Ovary (tissue), 9 donors: ENCODE results near the gene ANO10. TPM values are rescaled to one million over a fixed set of nuclear protein-coding genes. Genes with fewer than 3 reads are reported as not detected.
"Not testable (repeated sequence)": the region's sequence is repeated elsewhere in the genome, so short reads cannot be mapped to it uniquely, and the experiment has no call there.

ENCODE experiments used
- DNase-seq, 5 donors: peaks; one replicate each; pipeline ENCODE4 v3.0.0-alpha.2; 2019 to 2020
- H3K27ac ChIP-seq, 2 donors: fragments of 200-600 bp; one replicate each; pipeline versions ENCODE4 v1.5.1 to v1.8.0; 2019 to 2022
- H3K27me3 ChIP-seq: fragments of 200-600 bp; one replicate; pipeline ENCODE4 v1.8.0; 2022
- H3K36me3 ChIP-seq: fragments of 200-600 bp; sonication (generic); one replicate; pipeline ENCODE4 v1.5.1; 2019
- H3K4me1 ChIP-seq: one replicate; pipeline ENCODE4 v1.8.1; 2013; ENCODE audit warnings: mild to moderate bottlenecking, moderate library complexity; ENCODE audit not compliant: insufficient read depth
- H3K4me3 ChIP-seq: fragments of 200-600 bp; sonication (generic); one replicate; pipeline ENCODE4 v1.5.1; 2017
- H3K9me3 ChIP-seq, 2 donors: fragments of 200-600 bp in 1 of 2; sonication (generic) in 1 of 2; one replicate each; pipeline versions ENCODE4 v1.5.1 to v1.8.1; 2013 to 2019; ENCODE audit warnings: mild to moderate bottlenecking in 1 of 2, moderate library complexity in 1 of 2
- CTCF ChIP-seq, 3 donors: fragments of 450-650 bp in 2 of 3; fragments of 200-600 bp in 1 of 3; IDR thresholded peaks; one replicate each; pipeline versions ENCODE4 v1.5.1 to v1.8.0; 2016 to 2022; ENCODE audit warnings: antibody characterized with exemption in 3 of 3, mild to moderate bottlenecking in 1 of 3
- EP300 ChIP-seq: sonication (generic); formaldehyde crosslinking; IDR thresholded peaks from one replicate; pipeline ENCODE4 v1.6.1; 2017; ENCODE audit warnings: antibody characterized with exemption
- POLR2A ChIP-seq: fragments of 450-650 bp; IDR thresholded peaks from one replicate; pipeline ENCODE4 v1.6.1; 2017; ENCODE audit warnings: antibody characterized with exemption, mild to moderate bottlenecking, moderate library complexity
- WGBS, 3 donors: extraction: QIAGEN DNeasy Blood & Tissue Kit in 1 of 3; methylation state at CpG; one replicate each; pipeline versions ENCODE4 v1.1.5 to v1.1.7; 2013 to 2017; 5-methylcytosine and 5-hydroxymethylcytosine counted together
- intact Hi-C, 4 donors: fragments of 100-400 bp; cut with DNase I; formaldehyde crosslinking; loops; one replicate each; pipeline versions ENCODE4 v1.11.0 to v1.15.1; 2022 to 2023
- polyA plus RNA-seq, 2 donors: library from polyadenylated mRNA; stranded (reverse); fragments of 200-250 nt in 1 of 2; fragments of 350-450 nt in 1 of 2; fragmentation: Illumina TruSeq in 1 of 2; extraction: RNeasy Lipid Tissue Mini Kit (QIAGEN cat#74804) in 1 of 2; gene quantifications; one replicate each; pipeline ENCODE4 v1.2.3, GENCODE V29; 2013 to 2014
- total RNA-seq, 7 donors: library from RNA; depleted of rRNA in 2 of 7; stranded (reverse); fragments of >200 nt in 2 of 7; fragmentation: NEBNext Ultra II Directional in 3 of 7; extraction: Animal tissue kit (Norgen Biotek cat#: 25700) in 3 of 7; gene quantifications; one replicate each; pipeline versions ENCODE4 v1.1.0 to v1.2.4, GENCODE V29; 2016 to 2023
- donor health status: DM: no; HTN: no; CAD: no; lungs with moderate emphysema.
- donor health status: DM: no; HTN: no; CAD: no.
- donor health status: Bipolar disorder and iron deficiency.
- donor health status: DM: yes; HTN: yes; CAD: no.
- donor health status: DM: no; HTN: no; CAD: no.
- donor health status: DM: yes; HTN: yes; CAD: no.

The ANO10 gene
- total and polyA plus RNA-seq, 9 donors: 12.2 to 58.7 (median 21.7) TPM

GRCh38 chr3:43525386-43525785 lies 96.4 kb downstream of the ANO10 start:
- no peak overlapping the region for H3K4me3 ChIP-seq
- 92 to 99% (median 94%) methylated on average over 2 of the region's 2 CpGs for WGBS, 3 donors
- no peaks in the 10 kb centered on the region for H3K36me3 ChIP-seq
- H3K9me3 ChIP-seq: no peaks in the 10 kb centered on the region
- H3K27me3 ChIP-seq: no peaks in the 10 kb centered on the region
- H3K4me1 ChIP-seq: no peaks in the 10 kb centered on the region
- TF ChIP-seq POLR2A: no peak
- no peak for TF ChIP-seq CTCF (IDR thresholded peaks at IDR 0.05)
- no peak for TF ChIP-seq EP300
- no peak overlapping the region for H3K27ac ChIP-seq
- no peak for DNase-seq
- intact Hi-C loops: no loop called here

- no peaks in the 10 kb centered on the region for H3K27me3 ChIP-seq
- H3K4me3 ChIP-seq: no peak overlapping the region
- WGBS, 3 donors: 95 to 99% (median 97%) methylated on average over 3 of the region's 3 CpGs
- H3K4me1 ChIP-seq: no peaks in the 10 kb centered on the region
- H3K27ac ChIP-seq: no peak overlapping the region
- no peaks in the 10 kb centered on the region for H3K9me3 ChIP-seq
- intact Hi-C loops: no loop called here
- H3K36me3 ChIP-seq: no peaks in the 10 kb centered on the region
- no peak for DNase-seq
- TF ChIP-seq POLR2A: no peak
- TF ChIP-seq CTCF (IDR thresholded peaks at IDR 0.05): no peak
- no peak for TF ChIP-seq EP300
Measured at GRCh38 chr3:43523454-43524053, 98.3 kb downstream of the ANO10 start.

GRCh38 chr3:43522727-43523362 lies 99.0 kb downstream of the ANO10 start:
- no peak for TF ChIP-seq CTCF (IDR thresholded peaks at IDR 0.05)
- TF ChIP-seq EP300: no peak
- no peak for TF ChIP-seq POLR2A
- intact Hi-C loops: no loop called here
- 94 to 99% (median 97%) methylated on average over 3 of the region's 3 CpGs for WGBS, 3 donors
- Histone ChIP-seq H3K36me3 (no peaks in the 10 kb centered on the region), H3K4me1 (no peaks in the 10 kb centered on the region), H3K27ac (no peak overlapping the region), H3K4me3 (no peak overlapping the region), H3K27me3 (no peaks in the 10 kb centered on the region), H3K9me3 (no peaks in the 10 kb centered on the region)
- DNase-seq: no peak

DNA sequence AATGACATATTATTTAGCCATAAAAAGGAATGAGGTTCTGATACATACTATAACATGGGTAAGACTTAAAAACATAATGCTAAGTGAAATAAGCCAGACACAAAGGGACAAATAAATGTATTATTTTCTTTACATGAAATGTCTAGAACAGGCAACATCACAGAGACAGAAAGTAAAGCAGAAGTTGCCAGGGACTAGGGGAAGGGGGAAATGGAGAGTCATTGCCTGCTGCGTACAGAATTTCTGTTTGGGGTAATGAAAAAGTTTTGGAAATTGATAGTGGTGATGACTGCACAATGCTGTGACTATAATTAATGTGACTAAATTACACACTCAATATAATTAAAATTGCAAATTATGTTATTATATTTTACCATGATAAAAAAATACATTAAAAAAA lies 99.9 kb downstream of the ANO10 start:
- no peak overlapping the region for H3K27ac ChIP-seq
- H3K4me1 ChIP-seq: no peaks in the 10 kb centered on the region
- no peak overlapping the region for H3K4me3 ChIP-seq
- H3K9me3 ChIP-seq: no peaks in the 10 kb centered on the region
- no peak for DNase-seq
- 93 to 98% (median 98%) methylated on average over 1 of the region's 1 CpG for WGBS, 3 donors
- intact Hi-C loops: no loop called here
- no peak for TF ChIP-seq POLR2A
- TF ChIP-seq EP300: no peak
- TF ChIP-seq CTCF (IDR thresholded peaks at IDR 0.05): no peak
- H3K27me3 ChIP-seq: no peaks in the 10 kb centered on the region
- H3K36me3 ChIP-seq: no peaks in the 10 kb centered on the region

DNA sequence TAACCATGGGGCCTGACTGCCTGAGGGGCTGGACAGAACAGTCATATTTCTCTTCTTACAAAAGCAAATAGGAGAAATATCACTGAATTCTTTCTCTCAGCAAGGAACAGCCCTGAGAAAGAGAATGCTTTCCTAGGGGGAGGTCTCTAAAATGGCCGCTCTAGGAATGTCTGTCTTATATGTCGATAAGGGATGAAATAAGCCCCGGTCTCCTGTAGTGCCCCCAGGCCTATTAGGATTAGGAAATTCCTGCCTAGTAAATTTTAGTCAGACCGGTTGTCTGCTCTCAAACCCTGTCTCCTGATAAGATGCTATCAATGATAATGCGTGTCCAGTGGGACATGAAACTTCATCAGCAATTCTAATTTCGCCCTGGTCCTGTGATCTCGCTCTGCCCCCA lies 103.3 kb downstream of the ANO10 start:
- H3K4me1 ChIP-seq, H3K9me3 ChIP-seq, intact Hi-C loops, H3K36me3 ChIP-seq, H3K4me3 ChIP-seq, DNase-seq, H3K27ac ChIP-seq, H3K27me3 ChIP-seq: not testable (repeated sequence)
- WGBS, 3 donors: 96 to 97% (median 97%) methylated on average over 7 of the region's 7 CpGs
